ENCODE data around the gene FOXR1.

DNA sequence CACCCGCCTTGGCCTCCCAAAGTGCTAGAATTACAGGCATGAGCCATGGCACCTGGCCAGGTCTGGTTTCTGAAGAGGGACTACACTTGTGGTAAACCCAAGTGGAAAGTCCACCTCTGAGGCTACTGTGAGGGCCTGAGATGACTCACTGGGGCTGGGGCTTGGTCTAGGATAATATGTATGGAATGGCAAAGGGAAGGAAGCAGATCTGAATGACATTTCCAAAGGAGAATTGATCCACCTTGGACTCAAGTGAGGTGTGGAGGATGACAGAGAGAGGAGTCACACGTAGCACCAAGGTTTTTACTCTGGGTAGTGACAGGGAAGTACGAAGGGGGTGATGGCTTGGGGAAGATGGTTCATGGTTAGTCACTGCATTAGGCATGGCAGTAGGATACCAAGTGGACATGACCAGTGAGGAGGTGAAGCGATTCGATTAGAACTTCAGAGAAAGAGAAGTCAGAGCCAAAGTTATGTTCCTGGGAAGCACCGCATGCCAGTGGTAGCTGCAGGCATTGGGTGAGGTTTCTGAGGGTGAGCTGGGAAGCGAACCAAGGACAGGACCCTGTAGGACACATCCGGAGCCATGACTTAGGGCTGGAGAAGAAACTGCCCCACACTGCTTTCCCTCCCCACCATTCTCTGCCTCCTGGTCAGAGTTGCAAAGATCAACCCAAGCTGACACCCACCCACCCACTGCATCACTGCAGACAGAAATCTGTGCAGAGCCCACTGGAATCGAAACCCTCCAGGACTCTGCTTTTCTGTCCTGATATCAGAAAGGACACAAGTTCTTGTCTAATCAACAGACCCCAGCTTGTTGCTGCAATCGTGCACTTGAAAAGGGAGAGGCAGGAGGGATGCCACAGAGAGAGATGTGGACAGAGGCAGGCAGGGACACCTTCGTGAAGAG is 32.8 kb upstream of the FOXR1 start:
- TF ChIP-seq, protein P1, sequence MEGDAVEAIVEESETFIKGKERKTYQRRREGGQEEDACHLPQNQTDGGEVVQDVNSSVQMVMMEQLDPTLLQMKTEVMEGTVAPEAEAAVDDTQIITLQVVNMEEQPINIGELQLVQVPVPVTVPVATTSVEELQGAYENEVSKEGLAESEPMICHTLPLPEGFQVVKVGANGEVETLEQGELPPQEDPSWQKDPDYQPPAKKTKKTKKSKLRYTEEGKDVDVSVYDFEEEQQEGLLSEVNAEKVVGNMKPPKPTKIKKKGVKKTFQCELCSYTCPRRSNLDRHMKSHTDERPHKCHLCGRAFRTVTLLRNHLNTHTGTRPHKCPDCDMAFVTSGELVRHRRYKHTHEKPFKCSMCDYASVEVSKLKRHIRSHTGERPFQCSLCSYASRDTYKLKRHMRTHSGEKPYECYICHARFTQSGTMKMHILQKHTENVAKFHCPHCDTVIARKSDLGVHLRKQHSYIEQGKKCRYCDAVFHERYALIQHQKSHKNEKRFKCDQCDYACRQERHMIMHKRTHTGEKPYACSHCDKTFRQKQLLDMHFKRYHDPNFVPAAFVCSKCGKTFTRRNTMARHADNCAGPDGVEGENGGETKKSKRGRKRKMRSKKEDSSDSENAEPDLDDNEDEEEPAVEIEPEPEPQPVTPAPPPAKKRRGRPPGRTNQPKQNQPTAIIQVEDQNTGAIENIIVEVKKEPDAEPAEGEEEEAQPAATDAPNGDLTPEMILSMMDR (IDR thresholded peaks at IDR 0.05; ENCODE audit: control extremely low read depth in 1 of 3, insufficient read depth in 1 of 3, low read depth in 1 of 3, low read length in 3 of 3): no peak
- TF ChIP-seq, protein P2, sequence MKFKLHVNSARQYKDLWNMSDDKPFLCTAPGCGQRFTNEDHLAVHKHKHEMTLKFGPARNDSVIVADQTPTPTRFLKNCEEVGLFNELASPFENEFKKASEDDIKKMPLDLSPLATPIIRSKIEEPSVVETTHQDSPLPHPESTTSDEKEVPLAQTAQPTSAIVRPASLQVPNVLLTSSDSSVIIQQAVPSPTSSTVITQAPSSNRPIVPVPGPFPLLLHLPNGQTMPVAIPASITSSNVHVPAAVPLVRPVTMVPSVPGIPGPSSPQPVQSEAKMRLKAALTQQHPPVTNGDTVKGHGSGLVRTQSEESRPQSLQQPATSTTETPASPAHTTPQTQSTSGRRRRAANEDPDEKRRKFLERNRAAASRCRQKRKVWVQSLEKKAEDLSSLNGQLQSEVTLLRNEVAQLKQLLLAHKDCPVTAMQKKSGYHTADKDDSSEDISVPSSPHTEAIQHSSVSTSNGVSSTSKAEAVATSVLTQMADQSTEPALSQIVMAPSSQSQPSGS (IDR thresholded peaks at IDR 0.05; ENCODE audit: low read length): no peak
- TF ChIP-seq EP300 (IDR thresholded peaks at IDR 0.05; ENCODE audit: borderline replicate concordance in 1 of 2, low read depth in 2 of 2, low read length in 2 of 2): no peak
- TF ChIP-seq POLR2AphosphoS5 (IDR thresholded peaks at IDR 0.05; ENCODE audit: low read depth, low read length): no peak
- TF ChIP-seq YY1 (IDR thresholded peaks at IDR 0.05; ENCODE audit: low read depth, low read length): no peak
- no peak for TF ChIP-seq SIN3A (conservative IDR thresholded peaks at IDR 0.05 in 1 of 2, IDR thresholded peaks at IDR 0.05 in 1 of 2; ENCODE audit: low read depth in 1 of 2, low read length in 2 of 2)
- TF ChIP-seq SUZ12 (IDR thresholded peaks at IDR 0.05; ENCODE audit: low read length): no peak
- TF ChIP-seq RAD21 (IDR thresholded peaks at IDR 0.05 in 1 of 2, conservative IDR thresholded peaks at IDR 0.05 in 1 of 2; ENCODE audit: low read depth in 2 of 2, low read length in 2 of 2): no peak
- TF ChIP-seq FOSL1 (IDR thresholded peaks at IDR 0.05; ENCODE audit: insufficient read depth, low read depth, low read length): no peak
- TF ChIP-seq CHD2 (IDR thresholded peaks at IDR 0.05; ENCODE audit: low read length): no peak
- TF ChIP-seq POLR2A (IDR thresholded peaks at IDR 0.05; ENCODE audit: control extremely low read depth in 1 of 2, low read depth in 2 of 2, low read length in 2 of 2): no peak

Data from H1 (cell line).